ENCODE results near the gene SEMA6A.

SEMA6A gene, protein sequence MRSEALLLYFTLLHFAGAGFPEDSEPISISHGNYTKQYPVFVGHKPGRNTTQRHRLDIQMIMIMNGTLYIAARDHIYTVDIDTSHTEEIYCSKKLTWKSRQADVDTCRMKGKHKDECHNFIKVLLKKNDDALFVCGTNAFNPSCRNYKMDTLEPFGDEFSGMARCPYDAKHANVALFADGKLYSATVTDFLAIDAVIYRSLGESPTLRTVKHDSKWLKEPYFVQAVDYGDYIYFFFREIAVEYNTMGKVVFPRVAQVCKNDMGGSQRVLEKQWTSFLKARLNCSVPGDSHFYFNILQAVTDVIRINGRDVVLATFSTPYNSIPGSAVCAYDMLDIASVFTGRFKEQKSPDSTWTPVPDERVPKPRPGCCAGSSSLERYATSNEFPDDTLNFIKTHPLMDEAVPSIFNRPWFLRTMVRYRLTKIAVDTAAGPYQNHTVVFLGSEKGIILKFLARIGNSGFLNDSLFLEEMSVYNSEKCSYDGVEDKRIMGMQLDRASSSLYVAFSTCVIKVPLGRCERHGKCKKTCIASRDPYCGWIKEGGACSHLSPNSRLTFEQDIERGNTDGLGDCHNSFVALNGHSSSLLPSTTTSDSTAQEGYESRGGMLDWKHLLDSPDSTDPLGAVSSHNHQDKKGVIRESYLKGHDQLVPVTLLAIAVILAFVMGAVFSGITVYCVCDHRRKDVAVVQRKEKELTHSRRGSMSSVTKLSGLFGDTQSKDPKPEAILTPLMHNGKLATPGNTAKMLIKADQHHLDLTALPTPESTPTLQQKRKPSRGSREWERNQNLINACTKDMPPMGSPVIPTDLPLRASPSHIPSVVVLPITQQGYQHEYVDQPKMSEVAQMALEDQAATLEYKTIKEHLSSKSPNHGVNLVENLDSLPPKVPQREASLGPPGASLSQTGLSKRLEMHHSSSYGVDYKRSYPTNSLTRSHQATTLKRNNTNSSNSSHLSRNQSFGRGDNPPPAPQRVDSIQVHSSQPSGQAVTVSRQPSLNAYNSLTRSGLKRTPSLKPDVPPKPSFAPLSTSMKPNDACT

DNA sequence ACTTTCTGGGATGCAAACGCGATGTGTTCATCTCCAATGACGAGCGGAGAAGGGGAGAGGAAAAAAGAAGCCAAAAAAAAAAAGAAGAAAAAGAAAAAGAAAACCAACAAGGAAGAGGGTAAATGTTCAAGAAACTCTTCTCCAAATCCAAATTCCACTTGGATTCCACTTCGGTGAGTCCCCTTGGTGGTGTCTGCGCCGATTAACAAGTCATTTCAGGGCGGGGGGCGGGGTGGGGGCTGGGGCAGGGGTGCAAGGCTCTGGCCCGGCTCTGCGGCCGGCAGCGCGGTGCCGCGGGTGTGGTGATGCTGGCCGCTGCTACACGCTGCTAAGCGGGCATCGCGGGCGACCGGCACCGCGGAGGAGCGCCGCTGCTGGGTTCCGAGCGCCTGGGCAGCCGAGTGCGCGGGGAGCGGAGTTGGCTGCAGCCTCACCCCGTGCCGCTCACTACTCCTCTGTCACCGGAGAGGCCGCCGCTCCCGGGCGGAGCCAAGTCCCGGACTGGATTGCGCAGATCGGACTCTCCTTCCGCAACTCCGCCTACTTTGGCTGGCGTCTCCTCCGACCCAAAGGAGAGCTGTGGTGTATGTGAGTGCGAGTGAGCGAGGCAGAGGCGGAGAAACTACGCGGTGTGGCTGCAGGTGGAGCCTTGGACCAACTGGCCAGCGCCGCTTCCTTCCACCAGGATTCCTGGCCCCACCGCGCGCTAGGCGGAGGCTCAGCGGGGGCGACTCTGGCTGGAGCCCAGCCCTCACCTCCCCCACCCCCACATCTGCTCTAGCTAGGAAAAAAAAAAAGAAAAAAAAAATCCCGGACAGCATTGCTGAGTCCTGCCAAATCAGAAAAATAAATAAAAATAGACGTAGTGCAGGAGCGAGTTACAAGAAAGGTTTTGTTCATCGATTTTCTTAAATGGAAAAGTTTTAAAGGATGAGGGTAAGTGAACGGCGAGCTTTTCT lies at the start of gene SEMA6A:
TSS of gene SEMA6A (minus strand) at position 457 of the 959 bp plus-strand sequence. CDS start 69,879 bp downstream, outside the sequence.
- peak; percentile 76 for DNase-seq

DNA sequence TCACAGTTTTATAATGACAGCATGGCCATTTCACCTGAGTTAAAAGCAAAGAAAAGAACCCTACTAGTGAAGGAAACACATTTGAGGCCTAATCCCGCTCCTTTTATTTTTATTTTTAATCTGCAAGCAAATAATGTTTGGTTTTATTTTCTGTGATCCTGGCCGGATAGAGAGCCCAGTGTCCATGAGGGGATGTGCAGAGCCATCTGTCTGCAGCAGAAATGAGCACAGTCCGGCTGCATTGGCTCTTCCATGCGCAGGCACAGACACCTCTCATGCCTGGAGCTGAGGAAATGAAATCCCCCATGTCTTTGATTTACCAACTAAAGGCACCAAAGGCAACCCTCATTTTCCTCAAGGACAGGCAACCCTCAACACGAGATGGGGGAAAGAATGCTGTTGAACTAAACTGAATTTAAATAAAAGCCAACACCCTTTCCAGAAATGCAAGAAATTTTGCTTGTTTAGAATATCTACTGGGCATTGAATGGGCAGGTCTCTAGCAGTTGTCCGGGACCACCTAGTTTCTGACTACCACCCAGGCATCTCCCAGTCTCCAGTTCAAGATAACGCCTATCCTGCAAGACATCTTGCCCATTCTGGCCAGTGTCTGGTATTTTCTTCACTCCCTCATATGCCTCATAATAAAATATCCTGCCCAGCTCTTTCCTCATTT lies 47.9 kb upstream of the SEMA6A start:
- DNase-seq = no peak

DNA sequence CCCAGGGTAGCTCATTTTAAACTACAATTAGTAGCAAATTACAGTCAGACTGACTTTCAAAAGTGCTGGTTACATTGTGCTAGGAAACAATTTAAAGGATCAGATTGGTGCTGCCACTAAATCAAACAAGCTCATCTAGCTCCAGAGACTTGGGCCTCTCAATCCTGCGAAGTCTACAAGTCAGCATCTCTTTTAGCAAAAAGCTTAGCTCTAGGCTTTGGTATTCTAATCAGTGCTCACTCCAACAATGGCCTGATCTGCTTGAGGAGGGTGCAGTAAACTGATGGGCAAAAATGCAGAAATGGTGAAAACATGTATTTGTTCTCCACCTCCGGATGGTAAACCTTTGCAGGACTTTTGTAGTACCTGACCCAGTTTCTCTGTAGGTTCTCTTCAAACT lies 47.0 kb upstream of the SEMA6A start:
- DNase-seq = no peak

DNA sequence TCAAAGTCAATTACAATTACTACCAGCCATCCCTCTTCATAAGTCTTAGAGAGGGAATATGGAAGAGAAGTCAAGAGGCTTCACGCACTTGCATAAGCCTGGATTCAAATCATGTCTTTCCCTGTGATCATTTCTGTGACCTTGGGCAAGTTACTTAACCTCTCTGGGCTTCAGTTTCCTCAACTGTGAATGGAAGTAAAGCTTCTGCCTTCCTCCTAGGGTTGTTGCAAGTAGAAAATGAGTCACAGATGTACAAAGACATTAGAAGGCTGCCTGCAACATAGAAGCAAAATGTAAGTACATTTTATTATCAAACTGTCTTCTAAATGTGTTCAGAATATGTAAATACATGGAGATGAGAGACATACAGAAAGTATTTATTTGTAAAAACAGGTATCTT lies 42.3 kb upstream of the SEMA6A start:
- no peak for DNase-seq

DNA sequence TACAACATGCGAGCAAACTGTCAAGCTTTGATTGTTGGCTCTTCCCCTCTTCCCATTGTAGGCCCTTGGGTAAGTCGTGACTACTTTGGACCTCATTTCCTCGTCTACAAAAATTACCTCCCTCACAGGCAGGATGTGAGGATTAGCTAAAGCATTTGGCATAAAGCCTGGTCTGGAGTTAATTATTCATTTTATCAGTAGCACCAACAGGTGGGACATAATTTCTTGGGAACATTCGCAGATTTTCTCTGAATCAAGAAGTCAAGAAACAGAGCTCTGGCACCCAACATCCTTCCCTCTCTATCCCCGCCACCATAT lies 39.9 kb upstream of the SEMA6A start:
- no peak for DNase-seq

DNA sequence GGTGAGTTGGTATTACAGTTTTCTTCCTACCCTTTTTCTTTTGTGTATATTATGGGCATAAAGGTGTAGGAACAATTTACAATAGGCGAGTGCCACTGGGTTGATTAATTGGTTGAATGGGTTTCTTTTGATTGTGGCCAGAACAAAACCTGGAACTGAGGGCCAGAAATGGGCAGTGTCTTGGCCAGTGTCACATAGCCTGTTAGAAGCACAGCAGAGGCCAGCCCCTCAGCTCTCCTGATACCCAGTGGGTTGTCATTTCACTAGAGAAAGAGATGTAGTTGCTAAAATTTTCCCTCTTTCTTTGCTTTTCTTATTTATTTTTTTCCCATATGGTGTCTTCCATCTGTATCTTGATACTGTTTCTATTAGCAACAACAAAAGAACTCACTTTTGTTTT lies 38.8 kb upstream of the SEMA6A start:
- no peak for DNase-seq

DNA sequence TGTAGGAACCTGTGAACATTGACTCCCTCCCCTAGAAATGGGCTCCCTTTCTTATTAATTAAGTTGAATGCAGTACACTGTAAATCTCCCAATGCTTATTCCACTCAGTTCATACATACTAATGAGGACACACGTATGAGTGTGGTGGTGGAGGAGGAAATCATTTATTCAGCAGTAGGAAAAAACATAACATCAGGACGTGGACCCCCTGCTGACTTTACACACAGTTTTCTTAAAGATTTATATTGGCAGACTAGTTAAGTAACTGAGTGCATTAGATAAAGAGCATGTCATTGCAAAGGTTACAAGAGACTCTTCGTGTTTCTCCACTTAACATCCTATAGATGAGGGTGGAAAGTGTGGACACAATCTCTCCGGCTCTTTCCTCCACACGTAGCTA lies 37.8 kb upstream of the SEMA6A start:
- no peak for DNase-seq

DNA sequence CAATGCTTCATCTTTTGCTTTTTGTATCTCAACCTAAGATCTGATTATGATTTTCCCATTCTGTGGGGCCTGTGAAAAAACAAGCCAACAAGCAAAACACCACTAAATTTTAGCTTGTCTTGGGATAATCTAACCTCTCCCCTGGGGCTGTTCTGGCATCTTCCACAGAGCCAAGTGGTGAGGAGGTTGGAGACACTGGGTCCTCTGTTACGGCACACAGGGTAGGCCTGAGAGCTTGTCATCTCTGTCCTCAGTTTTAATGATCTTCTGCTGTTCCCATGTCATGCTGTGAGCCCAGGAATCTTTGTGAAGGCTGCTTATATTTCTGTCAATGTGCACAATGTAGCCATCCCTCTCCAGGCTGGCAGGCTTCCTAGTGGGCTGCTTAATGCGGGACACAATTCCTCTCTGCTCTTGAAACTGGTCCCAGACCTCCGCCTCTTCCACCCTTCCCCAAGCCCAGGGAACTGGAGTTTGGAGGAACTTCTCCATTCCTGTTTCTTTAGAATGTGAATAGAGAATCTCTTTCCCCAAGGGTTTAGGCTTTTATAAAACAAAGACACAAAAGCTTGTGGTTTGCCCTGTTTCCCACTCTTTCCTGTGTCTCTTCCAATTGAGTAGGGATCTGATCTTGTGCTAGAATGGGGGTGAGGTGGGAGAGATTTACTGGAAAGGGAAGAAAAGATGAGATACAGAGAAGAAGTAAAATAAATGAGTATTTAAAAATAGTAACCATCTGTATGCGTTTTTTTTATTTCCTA lies 30.9 kb upstream of the SEMA6A start:
- no peak for DNase-seq

DNA sequence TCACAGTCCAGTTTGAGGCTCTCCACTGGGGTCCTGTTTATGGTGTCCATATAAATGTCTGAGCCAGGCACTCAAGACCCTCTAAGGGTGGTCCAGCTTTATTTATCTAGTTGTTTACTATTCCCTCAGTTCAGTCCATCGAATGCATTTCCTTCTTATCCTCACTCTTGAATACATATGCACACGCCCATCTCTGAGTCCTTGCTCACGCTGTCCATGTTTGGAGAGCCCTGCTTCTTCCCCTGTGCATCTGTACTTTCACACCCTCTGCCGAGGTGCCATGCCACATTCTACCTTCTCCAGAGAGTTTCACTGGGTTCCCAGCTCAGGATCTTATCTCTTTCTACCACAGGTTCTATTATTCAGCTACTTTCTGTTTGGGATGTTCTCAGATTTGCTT lies 30.2 kb upstream of the SEMA6A start:
- no peak for DNase-seq

DNA sequence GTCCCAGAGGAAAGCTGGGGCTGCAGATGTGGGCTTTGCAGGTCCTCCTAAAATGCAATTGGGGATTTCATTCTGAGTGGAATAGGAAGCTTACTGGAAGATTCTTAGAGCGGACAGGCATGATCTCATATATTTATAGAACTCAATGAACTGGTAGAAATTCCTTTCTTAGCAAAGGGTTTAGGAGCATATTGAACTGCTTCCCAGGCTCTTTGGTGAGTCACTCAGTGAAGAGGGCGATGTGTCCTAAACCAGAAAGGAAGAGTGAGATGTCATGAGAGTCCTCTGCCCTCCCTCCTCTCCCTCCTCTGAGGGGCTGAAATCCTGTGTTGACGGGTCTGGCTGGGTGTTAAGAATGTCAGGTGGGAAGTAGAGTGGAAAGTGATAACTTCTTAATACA lies 26.3 kb upstream of the SEMA6A start:
- no peak for DNase-seq

DNA sequence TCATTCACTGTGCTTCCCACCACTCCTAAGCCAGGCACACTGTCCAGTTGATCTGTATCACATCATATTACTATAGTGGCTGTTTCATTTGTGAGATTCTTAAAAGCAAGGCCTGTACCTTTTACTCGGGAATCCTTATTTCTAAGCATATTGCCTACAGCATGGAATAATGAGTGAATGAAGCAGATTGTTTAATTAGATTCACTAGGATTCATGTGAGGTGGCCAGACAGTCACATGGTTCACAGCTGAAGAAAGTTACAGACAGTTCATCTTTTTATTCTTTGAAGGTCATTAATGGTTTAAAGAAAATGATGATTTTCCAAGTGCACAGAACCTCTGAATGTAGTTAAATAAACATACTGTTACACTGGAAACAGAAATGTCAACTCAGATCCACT lies 24.3 kb upstream of the SEMA6A start:
- DNase-seq = no peak

DNA sequence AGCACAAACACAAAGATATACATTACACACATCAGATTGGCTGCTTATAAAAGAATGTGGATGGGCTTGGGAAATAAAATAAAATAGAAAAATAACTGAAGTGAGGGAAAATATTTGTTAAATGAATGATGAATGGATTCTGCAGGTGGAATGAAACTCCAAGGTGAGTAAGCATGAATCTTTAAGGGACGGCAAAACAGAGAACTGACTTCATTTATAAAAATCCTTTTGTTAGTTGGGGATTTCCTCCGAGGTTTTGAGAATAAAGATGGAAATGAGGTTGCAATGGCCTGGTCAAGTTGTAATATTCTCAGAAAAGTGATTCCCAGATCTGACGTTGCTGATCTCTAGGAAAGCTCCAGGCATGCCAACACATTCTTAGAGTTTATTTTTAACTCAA lies 20.9 kb upstream of the SEMA6A start:
- DNase-seq = no peak

DNA sequence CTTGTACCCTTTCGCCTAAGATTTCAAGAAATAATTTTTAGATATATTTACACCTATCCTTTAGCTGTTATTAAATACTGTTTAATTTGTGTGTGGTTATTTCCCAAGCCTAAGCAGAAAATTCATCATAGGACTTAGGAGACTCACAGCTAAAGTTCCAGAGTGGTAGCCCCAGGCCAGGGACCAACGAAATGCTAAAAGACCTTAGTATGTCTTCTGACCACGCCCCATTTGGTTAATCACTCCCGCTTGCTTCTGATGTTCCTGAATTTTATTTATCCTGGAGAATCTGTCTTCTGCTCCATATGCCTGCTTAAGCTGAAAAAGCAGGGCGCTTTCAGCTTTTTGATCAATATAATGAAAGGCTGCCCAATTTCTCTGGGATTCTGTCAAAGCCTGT lies 18.7 kb upstream of the SEMA6A start:
- no peak for DNase-seq

DNA sequence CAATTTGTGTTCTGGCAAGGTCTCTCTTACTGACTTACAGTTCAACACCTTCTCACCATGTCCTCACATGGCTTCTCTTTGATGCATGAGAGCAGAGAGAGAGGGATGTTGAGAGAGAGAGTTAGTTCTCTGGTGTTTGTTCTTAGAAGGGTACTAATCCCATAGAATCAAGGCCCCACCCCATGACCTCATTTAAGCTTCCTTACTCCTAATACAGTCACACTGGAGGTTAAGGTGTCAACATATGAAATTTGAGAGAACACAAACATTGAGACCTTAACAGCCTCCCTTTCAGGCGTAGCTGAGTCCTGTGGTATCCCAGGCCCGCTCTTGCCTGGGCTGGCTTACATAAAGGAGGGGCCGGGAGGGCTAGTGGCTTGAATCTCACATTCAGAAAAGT lies 10.6 kb upstream of the SEMA6A start:
- no peak for DNase-seq

DNA sequence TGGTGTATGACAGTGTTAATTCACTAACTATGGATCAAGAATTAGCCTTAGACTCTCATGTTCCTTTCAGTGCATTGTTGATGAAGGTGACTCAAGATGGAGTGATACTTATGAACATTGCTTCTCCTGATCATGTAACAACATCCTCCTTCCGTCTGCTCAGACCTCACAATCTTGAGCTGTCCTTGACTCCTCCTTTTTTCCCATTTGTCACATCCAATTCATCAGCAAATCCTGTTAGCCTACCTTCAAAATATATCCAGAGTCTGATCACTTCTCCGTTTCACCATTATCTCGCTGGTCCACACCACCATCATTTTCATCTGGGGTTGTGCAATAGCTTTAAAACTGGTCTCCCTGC lies 9.2 kb upstream of the SEMA6A start:
- DNase-seq = no peak

DNA sequence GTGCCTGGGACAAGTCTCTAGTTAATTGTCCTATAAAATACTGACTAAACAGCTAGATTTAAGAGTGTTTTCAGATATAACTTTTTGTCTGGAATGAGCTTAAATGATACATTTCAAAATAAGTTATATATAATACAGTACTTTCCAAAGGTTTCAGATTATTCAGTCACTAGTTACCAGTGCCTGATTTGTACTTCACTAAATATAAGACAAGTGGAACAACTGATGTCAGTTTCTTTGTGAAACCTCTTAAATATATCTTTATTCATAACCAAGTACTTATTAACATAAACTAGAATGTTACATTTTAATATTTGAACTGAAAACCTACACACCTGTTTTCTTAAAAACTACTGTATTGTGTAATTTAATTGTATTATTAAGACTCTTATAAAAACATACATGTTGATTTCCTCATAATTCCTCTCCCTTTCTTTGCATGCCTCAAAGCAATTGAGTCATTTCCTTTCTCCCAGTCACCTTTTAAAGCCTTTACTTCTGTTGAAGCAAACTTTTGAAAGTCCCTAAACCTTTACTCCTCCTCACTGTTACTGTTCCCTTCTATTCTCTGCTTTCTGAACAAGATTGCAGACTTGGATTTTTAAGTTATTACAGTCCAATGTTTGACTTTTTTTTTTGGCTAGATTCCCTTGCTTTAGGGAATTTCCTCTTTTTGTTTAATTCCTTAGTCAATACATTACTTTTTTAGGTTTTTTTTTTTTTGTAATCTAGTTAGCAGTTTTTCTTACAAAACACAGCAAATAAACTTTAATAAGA lies 8.7 kb upstream of the SEMA6A start:
- DNase-seq = no peak

DNA sequence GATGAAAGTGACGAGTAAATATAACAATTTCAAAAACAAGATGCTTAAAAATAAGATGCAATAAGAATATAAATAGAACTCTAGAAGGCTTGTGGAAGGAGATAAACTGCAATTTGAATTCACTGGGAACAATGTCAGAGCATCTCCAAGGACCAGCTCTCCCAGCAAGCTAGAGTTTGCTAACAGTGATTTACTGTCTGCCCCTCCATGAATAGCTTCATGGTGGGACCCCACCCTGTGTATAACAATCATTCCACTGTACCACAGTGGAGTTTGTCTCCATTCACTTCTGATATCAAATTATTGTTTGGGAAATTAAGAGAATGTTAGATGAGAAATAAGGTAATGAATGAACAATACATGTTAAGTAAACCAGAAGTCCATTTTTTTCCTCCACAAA lies 7.3 kb upstream of the SEMA6A start:
- DNase-seq = no peak

DNA sequence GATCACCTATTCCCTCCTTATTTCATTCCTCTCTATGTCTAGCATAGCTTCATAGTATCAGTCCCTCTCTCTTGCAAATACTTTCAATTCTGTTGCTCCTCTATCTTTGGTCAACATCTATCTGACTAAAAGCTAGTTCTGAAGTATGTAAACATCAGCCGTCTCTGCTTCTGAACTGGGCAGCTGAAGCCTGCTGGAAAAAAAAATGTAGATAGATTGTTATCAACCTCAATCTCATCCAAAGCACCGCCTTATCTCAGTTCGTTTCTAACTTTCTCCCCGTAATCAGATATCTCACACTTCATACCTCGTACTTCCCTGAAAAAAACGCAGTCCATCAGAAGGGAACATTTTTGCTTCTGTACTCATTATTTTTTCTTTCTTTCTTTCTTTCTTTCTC lies 4.5 kb upstream of the SEMA6A start:
- no peak for DNase-seq

DNA sequence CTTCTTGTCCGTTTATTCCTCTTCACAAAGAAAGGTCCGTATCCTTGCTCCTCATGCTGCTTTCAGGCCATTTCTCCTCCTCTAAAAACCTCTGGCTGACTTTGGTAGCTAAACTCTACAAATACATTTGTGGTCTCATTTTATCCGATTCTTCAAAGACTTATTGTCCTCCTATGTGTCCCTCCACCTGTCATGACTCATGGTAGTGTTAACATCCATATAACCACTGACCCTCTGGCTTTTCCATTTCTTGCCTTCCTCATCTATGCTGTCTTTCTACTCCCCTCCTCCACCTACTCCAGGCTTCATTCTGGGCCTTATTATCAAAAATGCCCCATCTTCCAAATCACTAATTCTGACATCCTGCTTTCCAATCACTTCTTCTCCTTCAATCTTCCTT lies 4.1 kb upstream of the SEMA6A start:
- no peak for DNase-seq

DNA sequence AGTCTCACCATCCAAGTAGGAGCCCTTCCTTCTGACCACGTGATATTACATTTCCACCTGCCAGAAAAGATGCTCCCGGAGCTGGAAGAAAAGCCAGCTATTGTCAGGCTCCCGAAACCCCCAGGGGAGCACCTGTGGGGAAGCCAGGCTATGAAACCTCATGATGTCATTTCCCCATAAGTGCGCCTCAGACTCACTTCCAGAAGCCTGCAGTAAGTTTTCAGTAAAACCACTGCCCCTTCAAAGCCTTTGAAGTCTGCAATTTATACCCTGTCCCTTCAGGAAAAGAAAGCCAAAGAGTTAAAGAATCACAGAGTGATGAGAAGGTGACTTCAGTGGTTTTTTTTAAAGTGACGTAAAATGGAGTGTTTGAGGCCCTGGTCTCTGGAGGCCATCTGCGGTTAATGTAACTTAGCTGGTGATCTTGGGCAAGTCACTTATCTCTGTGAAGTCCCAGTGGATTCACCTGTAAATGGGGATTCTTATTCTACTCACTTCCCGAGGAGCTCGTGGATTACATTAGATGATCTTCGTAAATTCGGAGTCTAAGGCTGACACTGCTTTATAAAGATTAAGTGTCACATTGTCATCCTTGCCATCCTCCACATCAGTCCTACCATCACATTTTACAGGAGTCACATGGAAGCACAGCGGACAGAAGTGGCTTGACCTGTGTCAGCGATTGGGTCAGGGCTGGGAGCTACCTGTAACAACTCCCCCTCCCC lies 2.6 kb upstream of the SEMA6A start:
- no peak for DNase-seq
